ENCODE results near the gene PTPDC1.

The PTPDC1 gene

GRCh38 chr9:94140791-94141790 is 56.8 kb downstream of the PTPDC1 start:
- no peak for DNase-seq (ENCODE audit: low read depth)

DNA sequence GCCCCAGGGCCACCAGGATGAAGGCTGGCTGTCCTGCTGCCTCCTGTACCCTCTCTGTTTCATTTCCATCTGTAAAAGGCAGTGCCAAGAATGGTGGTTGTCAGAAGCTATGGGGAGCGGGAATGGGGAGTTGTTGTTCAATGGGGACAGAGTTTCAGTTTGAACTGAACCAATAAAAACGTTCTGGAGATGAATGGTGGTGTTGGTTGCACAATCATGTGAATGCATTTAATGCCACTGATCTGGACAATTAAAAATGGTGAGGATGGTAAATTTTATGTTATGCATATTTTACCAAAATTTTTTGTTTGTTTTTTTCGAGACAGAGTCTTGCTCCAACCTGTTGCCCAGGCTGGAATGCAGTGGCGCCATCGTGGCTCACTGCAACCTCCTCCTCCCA is 58.1 kb downstream of the PTPDC1 start:
- DNase-seq (ENCODE audit: low read depth), result no peak

- DNase-seq (ENCODE audit: low read depth), result no peak
Observed at GRCh38 chr9:94144394-94144793, 60.1 kb downstream of the PTPDC1 start.

- no peak for DNase-seq (ENCODE audit: low read depth)
Observed at GRCh38 chr9:94145640-94146039, 61.4 kb downstream of the PTPDC1 start.

DNA sequence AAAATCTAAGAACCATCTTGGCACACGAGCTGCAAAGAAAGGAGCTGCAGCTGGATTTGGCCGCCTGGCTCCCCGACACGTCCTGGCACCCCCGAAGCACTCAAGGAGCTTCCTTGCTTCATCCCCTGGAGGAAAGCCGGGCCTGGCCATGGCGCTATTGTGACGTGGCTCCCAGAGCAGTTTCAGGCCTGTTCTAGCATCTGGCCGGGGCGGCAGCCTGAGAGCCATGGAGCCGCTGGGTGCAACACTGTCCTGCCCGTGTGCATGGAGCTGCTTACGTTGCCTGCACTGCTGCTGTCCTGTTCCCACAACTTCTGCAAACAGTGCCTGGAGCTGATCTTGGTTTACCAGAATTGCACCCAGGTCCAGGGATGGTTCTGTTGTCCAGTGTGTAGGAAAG is 63.5 kb downstream of the PTPDC1 start:
- no peak for DNase-seq (ENCODE audit: low read depth)

GRCh38 chr9:94148419-94148818 is 64.2 kb downstream of the PTPDC1 start:
- no peak for DNase-seq (ENCODE audit: low read depth)

- DNase-seq (ENCODE audit: low read depth), result no peak
Observed at GRCh38 chr9:94149696-94150095, 65.4 kb downstream of the PTPDC1 start.

DNA sequence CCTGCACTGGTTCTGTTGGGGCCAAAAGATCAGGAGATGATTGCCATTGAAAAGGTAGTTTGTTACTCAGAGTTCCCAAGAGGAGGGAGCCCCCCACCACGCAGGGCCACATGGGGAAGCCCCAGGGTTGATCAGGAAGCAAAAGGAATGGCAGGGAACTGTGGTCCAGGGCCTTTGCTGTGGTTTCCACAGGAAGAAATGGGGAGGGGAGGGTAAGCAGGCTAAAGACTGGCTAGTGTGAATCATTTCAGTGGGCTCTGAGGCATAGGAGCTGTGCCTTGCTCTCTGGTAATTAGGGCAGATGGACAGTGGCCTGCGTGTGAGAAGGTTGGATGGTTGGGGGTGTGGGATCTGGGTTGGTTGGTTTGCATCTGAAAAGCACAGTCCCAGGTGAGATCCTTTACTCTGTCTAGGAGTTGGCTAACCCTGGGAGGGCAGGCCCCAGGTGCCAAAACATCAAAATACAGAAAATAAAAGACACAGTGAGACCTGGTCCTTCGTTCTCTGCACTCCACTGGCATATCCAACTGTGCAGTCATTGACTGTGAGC is 66.1 kb downstream of the PTPDC1 start:
- no peak for DNase-seq (ENCODE audit: low read depth)

DNA sequence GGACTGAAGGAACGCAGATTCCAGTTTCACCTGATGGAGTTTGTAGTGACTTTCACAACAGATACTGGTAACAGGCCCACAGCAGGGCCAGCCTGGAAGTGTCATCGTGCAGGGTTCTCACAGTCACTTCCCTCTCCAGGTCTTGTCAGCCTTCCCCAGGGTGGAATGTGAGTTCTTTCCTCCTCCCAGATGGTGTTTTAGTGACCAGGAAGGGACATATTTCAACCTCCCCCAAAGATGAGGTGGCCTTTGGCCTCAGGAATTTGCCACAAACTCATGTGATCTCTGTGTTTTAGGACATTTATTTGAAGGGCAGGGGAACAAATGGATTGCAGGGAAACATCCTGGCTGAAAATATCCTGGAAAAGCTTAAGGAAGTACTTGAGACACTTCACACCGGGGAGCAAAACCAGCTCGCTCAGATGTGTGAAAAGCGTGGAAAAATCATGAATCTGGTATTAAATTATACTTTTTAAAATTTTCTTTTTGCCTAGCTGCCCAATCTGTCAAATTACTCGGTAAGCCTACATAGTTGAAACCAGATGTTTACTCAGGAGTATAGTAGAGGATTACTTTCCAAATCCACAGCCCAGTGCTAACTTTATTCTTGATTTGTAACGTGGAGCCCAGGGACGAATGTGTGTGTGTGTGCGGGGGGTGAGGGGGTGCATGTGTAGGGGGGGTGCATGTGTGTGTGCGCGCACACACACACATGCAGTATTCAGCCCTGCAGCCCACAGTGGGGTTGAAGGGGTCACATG is 66.8 kb downstream of the PTPDC1 start:
- no peak for DNase-seq (ENCODE audit: low read depth)

DNA sequence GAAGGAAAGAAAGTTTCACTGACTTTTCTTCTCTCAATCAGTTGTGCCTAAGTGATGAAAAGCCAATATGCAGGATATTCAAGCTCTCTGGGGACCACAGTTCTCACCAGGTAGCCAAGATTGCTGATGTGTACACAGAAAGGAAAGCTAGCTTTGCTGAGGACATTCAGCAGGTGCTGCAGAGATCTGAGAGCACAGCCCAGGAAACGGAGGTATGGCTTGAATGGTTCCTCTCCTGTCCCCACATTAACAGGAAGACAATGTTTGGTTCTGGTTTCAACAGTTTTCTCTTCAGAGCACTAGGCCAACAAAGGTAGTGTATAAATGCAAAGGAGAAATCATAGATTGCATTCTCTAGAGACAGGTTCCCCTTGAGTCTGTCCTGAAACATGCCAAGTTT is 69.6 kb downstream of the PTPDC1 start:
- DNase-seq (ENCODE audit: low read depth), result no peak

GRCh38 chr9:94156348-94157049 is 72.2 kb downstream of the PTPDC1 start:
- no peak for DNase-seq (ENCODE audit: low read depth)

DNA sequence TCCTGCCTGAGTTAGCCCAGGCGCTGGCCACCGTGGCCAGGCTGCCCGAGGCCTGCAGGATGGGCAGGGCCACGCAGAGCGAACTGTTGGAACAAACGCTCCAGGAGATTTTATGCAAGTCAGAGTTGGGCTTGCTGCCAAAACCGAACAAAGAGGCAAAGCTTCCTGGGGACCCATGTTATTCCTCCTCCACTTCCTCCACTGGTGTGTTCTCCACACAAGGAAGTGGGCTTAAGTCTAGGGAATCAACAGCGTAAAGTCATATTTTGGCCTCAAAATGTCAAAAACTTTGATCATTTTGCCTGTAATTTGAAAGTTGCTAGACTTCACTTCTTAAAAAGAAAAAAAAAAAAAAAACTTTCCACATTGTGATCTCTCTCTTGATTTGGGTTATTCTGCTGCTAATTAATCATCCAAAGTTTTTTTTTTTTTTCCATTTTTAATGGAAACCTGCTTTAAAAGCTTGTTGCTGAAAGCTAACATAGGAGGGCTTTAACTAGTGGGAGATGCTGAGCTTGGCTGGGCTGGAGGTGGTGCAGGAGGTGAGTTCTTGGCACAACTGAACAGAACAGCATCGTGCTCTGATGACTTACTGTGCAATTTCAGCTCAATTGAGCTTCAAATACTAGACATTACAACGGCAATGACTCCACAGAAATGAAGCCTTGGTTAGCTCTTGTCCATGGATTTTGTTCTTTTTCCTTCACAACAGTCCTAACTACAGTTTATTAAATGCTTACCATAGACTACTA is 73.0 kb downstream of the PTPDC1 start:
- DNase-seq (ENCODE audit: low read depth), result no peak
